ENCODE data around the gene TMEM255B. TPM values are rescaled to one million over a fixed set of nuclear protein-coding genes. Genes with fewer than 3 reads are reported as not detected.

TMEM255B gene
- total RNA-seq, 1 donor from 2014 or later, result 2.0 TPM

- peaks cover 4% of the 10 kb centered on the region for H3K36me3 Mint-ChIP-seq (ENCODE audit: low read depth)
- no peak for DNase-seq
- H3K9me3 Mint-ChIP-seq, result no peaks in the 10 kb centered on the region
- H3K27me3 Mint-ChIP-seq, result peaks cover 5% of the 10 kb centered on the region
- H3K27ac Mint-ChIP-seq, result no peak overlapping the region
- peaks cover 24% of the 10 kb centered on the region for H3K4me1 Mint-ChIP-seq
- no peak overlapping the region for H3K4me3 Mint-ChIP-seq
- intact Hi-C loops (cut with micrococcal nuclease), result no loop called here
These were observed 91.1 kb downstream of the TMEM255B start for GRCh38 chr13:113849981-113850721.

GRCh38 chr13:113850722-113851479 lies 91.9 kb downstream of the TMEM255B start:
- intact Hi-C loops (cut with micrococcal nuclease), result no loop called here
- H3K27ac Mint-ChIP-seq, result no peak overlapping the region
- no peak overlapping the region for H3K4me3 Mint-ChIP-seq
- H3K36me3 Mint-ChIP-seq (ENCODE audit: low read depth), result peaks cover 1% of the 10 kb centered on the region
- H3K4me1 Mint-ChIP-seq, result peaks cover 20% of the 10 kb centered on the region
- no peaks in the 10 kb centered on the region for H3K9me3 Mint-ChIP-seq
- H3K27me3 Mint-ChIP-seq, result peaks cover 5% of the 10 kb centered on the region
- DNase-seq, result no peak

GRCh38 chr13:113851480-113851803 lies 92.4 kb downstream of the TMEM255B start:
- Mint-ChIP-seq H3K27me3 (peaks cover 8% of the 10 kb centered on the region), H3K9me3 (no peaks in the 10 kb centered on the region), H3K27ac (no peak overlapping the region), H3K4me1 (peaks cover 15% of the 10 kb centered on the region), H3K4me3 (no peak overlapping the region), H3K36me3 (ENCODE audit: low read depth) (peaks cover 1% of the 10 kb centered on the region)
- no peak for DNase-seq
- intact Hi-C loops (cut with micrococcal nuclease), result no loop called here

- Mint-ChIP-seq H3K27ac (no peak overlapping the region), H3K4me3 (no peak overlapping the region), H3K9me3 (no peaks in the 10 kb centered on the region), H3K36me3 (ENCODE audit: low read depth) (peaks cover 1% of the 10 kb centered on the region), H3K4me1 (peaks cover 12% of the 10 kb centered on the region), H3K27me3 (peaks cover 10% of the 10 kb centered on the region)
- no peak for DNase-seq
- intact Hi-C loops (cut with micrococcal nuclease), result no loop called here
These were observed 93.0 kb downstream of the TMEM255B start for GRCh38 chr13:113851826-113852535.

- peaks cover 10% of the 10 kb centered on the region for H3K27me3 Mint-ChIP-seq
- H3K4me1 Mint-ChIP-seq, result peaks cover 12% of the 10 kb centered on the region
- no peaks in the 10 kb centered on the region for H3K9me3 Mint-ChIP-seq
- H3K27ac Mint-ChIP-seq, result no peak overlapping the region
- peaks cover 1% of the 10 kb centered on the region for H3K36me3 Mint-ChIP-seq (ENCODE audit: low read depth)
- intact Hi-C loops (cut with micrococcal nuclease), result no loop called here
- DNase-seq, result no peak
- no peak overlapping the region for H3K4me3 Mint-ChIP-seq
These were observed 93.8 kb downstream of the TMEM255B start for GRCh38 chr13:113852536-113853517.

GRCh38 chr13:113853518-113854237 lies 94.7 kb downstream of the TMEM255B start:
- Mint-ChIP-seq H3K27me3 (peaks cover 10% of the 10 kb centered on the region), H3K36me3 (ENCODE audit: low read depth) (no peaks in the 10 kb centered on the region), H3K9me3 (peaks cover 3% of the 10 kb centered on the region), H3K27ac (no peak overlapping the region), H3K4me3 (no peak overlapping the region), H3K4me1 (peaks cover 12% of the 10 kb centered on the region)
- intact Hi-C loops (cut with micrococcal nuclease), result no loop called here
- no peak for DNase-seq

- DNase-seq, result no peak
- peaks cover 9% of the 10 kb centered on the region for H3K9me3 Mint-ChIP-seq
- no peak overlapping the region for H3K4me3 Mint-ChIP-seq
- no peaks in the 10 kb centered on the region for H3K36me3 Mint-ChIP-seq (ENCODE audit: low read depth)
- no peak overlapping the region for H3K27ac Mint-ChIP-seq
- intact Hi-C loops (cut with micrococcal nuclease), result no loop called here
- peaks cover 10% of the 10 kb centered on the region for H3K27me3 Mint-ChIP-seq
- H3K4me1 Mint-ChIP-seq, result peaks cover 12% of the 10 kb centered on the region
These were observed 95.4 kb downstream of the TMEM255B start for GRCh38 chr13:113854238-113855011.

GRCh38 chr13:113855012-113855921 lies 96.2 kb downstream of the TMEM255B start:
- H3K4me1 Mint-ChIP-seq, result peaks cover 12% of the 10 kb centered on the region
- no peak for DNase-seq
- intact Hi-C loops (cut with micrococcal nuclease), result no loop called here
- no peak overlapping the region for H3K27ac Mint-ChIP-seq
- H3K9me3 Mint-ChIP-seq, result peaks cover 11% of the 10 kb centered on the region
- H3K27me3 Mint-ChIP-seq, result peaks cover 10% of the 10 kb centered on the region
- no peaks in the 10 kb centered on the region for H3K36me3 Mint-ChIP-seq (ENCODE audit: low read depth)
- no peak overlapping the region for H3K4me3 Mint-ChIP-seq

- H3K27me3 Mint-ChIP-seq, result peaks cover 12% of the 10 kb centered on the region
- intact Hi-C loops (cut with micrococcal nuclease), result no loop called here
These were observed 97.1 kb downstream of the TMEM255B start for GRCh38 chr13:113855931-113856715.

GRCh38 chr13:113856716-113857065 lies 97.7 kb downstream of the TMEM255B start:
- no peak for DNase-seq
- Mint-ChIP-seq H3K4me3 (no peak overlapping the region), H3K27ac (no peak overlapping the region), H3K9me3 (peaks cover 11% of the 10 kb centered on the region), H3K36me3 (ENCODE audit: low read depth) (no peaks in the 10 kb centered on the region), H3K27me3 (peaks cover 18% of the 10 kb centered on the region), H3K4me1 (peaks cover 14% of the 10 kb centered on the region)
- intact Hi-C loops (cut with micrococcal nuclease), result no loop called here

More at GRCh38 chr13:113855931-113856715, 97.1 kb downstream of the TMEM255B start:
- H3K4me1 Mint-ChIP-seq, result peaks cover 12% of the 10 kb centered on the region
- DNase-seq, result no peak
- no peak overlapping the region for H3K4me3 Mint-ChIP-seq
- H3K36me3 Mint-ChIP-seq (ENCODE audit: low read depth), result no peaks in the 10 kb centered on the region
- peaks cover 11% of the 10 kb centered on the region for H3K9me3 Mint-ChIP-seq
- H3K27ac Mint-ChIP-seq, result no peak overlapping the region

GRCh38 chr13:113857531-113858195 lies 98.6 kb downstream of the TMEM255B start:
- H3K27ac Mint-ChIP-seq, result no peak overlapping the region
- no peak for DNase-seq
- no peaks in the 10 kb centered on the region for H3K36me3 Mint-ChIP-seq (ENCODE audit: low read depth)
- no peak overlapping the region for H3K4me3 Mint-ChIP-seq
- peaks cover 25% of the 10 kb centered on the region for H3K27me3 Mint-ChIP-seq
- intact Hi-C loops (cut with micrococcal nuclease), result no loop called here
- H3K4me1 Mint-ChIP-seq, result peaks cover 15% of the 10 kb centered on the region
- peaks cover 11% of the 10 kb centered on the region for H3K9me3 Mint-ChIP-seq

Data from activated CD4-positive, alpha-beta T cell treated with anti-CD3 and anti-CD28 coated beads, Interleukin-2, amount 10 ng/mL, durations not matched to agents 24 days and 14 days (primary cell).